Tibial nerve (tissue), 4 donors: ENCODE measurements around the gene CHTOP. TPM values are rescaled to one million over a fixed set of nuclear protein-coding genes. Genes with fewer than 3 reads are reported as not detected.

Experiments used
- DNase-seq, 2 donors: peaks; one replicate each; pipeline ENCODE4 v3.0.0-alpha.2; 2019; ENCODE audit warnings: low spot score in 2 of 2
- H3K27ac ChIP-seq, 4 donors: fragments of 200-600 bp; sonication (generic) in 3 of 4; one replicate each; pipeline ENCODE4 v1.5.1; 2017 to 2019; ENCODE audit warnings: mild to moderate bottlenecking in 1 of 4
- H3K27me3 ChIP-seq, 2 donors: fragments of 200-600 bp; sonication (generic) in 1 of 2; one replicate each; pipeline versions ENCODE4 v1.5.1 to v1.6.0; 2017 to 2019
- H3K36me3 ChIP-seq, 3 donors: fragments of 200-600 bp; sonication (generic); one replicate each; pipeline ENCODE4 v1.5.1; 2018 to 2019
- H3K4me1 ChIP-seq, 4 donors: fragments of 200-600 bp; sonication (generic) in 3 of 4; one replicate each; pipeline ENCODE4 v1.5.1; 2017 to 2019
- H3K4me3 ChIP-seq, 4 donors: fragments of 200-600 bp; sonication (generic) in 3 of 4; one replicate each; pipeline ENCODE4 v1.5.1; 2017 to 2019; ENCODE audit warnings: mild to moderate bottlenecking in 1 of 4, moderate library complexity in 1 of 4
- H3K9me3 ChIP-seq, 4 donors: fragments of 200-600 bp; sonication (generic) in 3 of 4; one replicate each; pipeline ENCODE4 v1.5.1; 2017 to 2019
- EP300 ChIP-seq, 2 donors: sonication (generic); formaldehyde crosslinking; IDR thresholded peaks; one replicate each; pipeline ENCODE4 v1.6.1; 2017; ENCODE audit warnings: antibody characterized with exemption in 2 of 2, mild to moderate bottlenecking in 1 of 2
- POLR2A ChIP-seq, 2 donors: fragments of 450-650 bp; IDR thresholded peaks; one replicate each; pipeline ENCODE4 v1.6.1; 2017; ENCODE audit warnings: antibody characterized with exemption in 2 of 2, mild to moderate bottlenecking in 2 of 2, moderate library complexity in 2 of 2
- WGBS, 2 donors: methylation state at CpG; one replicate each; pipeline ENCODE4 v1.1.5; 2018; 5-methylcytosine and 5-hydroxymethylcytosine counted together
- total RNA-seq, 4 donors: library from RNA; depleted of rRNA; stranded (reverse); fragments of >200 nt; gene quantifications; one replicate each; pipeline ENCODE4 v1.1.0, GENCODE V29; 2016
- TF ChIP-seq, protein P1 (sequence below), 5 experiments: fragments of 200-600 bp in 3 of 5; fragments of 450-650 bp in 2 of 5; sonication (generic) in 3 of 5; IDR thresholded peaks; one replicate each; pipeline ENCODE4 v1.5.1; 2016 to 2019; ENCODE audit warnings: antibody characterized with exemption in 5 of 5, mild to moderate bottlenecking in 3 of 5, moderate library complexity in 2 of 5

CHTOP gene
- total RNA-seq, 4 donors from 2014 or later, result 49.0 to 66.6 (median 56.5) TPM

DNA sequence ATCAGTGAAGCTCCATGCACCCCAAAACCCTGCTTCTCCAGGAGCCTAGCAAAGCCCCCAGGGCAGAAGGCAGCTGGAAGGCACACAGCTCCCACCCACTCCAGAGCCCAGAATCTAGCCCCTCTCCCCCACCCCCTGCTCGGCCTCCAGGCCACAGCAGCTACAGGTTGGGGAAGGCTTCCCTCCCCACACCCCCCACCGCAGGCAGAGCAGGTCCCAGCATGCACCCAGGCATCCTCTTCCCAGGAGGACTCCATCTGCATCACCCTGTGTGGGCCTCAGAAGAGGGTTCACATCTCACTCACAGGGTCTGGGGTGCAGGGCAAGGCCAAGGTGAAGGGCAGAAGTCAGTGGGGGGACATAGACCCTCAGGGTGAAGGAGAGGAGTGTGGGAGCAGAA lies 18.5 kb upstream of the CHTOP start:
- TF ChIP-seq, protein P1, sequence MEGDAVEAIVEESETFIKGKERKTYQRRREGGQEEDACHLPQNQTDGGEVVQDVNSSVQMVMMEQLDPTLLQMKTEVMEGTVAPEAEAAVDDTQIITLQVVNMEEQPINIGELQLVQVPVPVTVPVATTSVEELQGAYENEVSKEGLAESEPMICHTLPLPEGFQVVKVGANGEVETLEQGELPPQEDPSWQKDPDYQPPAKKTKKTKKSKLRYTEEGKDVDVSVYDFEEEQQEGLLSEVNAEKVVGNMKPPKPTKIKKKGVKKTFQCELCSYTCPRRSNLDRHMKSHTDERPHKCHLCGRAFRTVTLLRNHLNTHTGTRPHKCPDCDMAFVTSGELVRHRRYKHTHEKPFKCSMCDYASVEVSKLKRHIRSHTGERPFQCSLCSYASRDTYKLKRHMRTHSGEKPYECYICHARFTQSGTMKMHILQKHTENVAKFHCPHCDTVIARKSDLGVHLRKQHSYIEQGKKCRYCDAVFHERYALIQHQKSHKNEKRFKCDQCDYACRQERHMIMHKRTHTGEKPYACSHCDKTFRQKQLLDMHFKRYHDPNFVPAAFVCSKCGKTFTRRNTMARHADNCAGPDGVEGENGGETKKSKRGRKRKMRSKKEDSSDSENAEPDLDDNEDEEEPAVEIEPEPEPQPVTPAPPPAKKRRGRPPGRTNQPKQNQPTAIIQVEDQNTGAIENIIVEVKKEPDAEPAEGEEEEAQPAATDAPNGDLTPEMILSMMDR (IDR thresholded peaks at IDR 0.05), result no peak
- TF ChIP-seq POLR2A (IDR thresholded peaks at IDR 0.05) (no peak), EP300 (IDR thresholded peaks at IDR 0.05) (no peak)
- Histone ChIP-seq H3K4me3 (peak overlapping the region in 1 of 4 donors; percentile 9), H3K27me3 (no peaks in the 10 kb centered on the region), H3K9me3 (no peaks in the 10 kb centered on the region), H3K36me3 (peaks cover 0 to 23% (median 0%) of the 10 kb centered on the region in 3 donors), H3K27ac (peak overlapping the region in 3 of 4 donors; percentile 51 to 92 (median 88)), H3K4me1 (peaks cover 0 to 46% (median 34%) of the 10 kb centered on the region in 4 donors)
- 86 to 100% methylated on average over 1 of the region's 2 CpGs for WGBS, 2 donors
- DNase-seq, result no peak

- DNase-seq, result no peak
- 42 to 53% methylated on average over 8 to 10 of the region's 10 CpGs for WGBS, 2 donors
These were observed 17.5 kb upstream of the CHTOP start, which contains the start of gene S100A14 for GRCh38 chr1:153616144-153616916. S100A14 (minus strand) TSS chr1:153616325; CDS start chr1:153615858, 467 bp downstream.

DNA sequence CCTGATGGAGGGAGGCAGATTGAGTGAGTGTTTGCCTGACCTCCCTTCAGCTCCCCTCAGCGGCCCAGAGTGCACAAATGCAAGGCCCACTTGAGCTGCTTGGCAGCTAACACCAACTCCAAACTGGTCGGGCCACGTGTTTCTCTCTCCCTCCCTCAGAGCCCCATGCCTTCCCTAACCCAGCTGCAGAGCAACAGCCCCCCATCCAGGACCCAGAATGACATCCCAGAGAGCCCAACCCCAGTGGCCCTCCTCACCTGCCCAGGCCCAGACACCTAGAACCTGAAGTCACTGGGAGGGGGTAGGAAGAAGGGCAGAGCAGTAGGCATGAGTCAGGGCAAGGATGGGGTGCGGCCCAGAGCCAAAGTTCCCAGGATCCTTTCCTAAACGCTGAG lies 17.0 kb upstream of the CHTOP start:
- WGBS, 2 donors, result 61% methylated on average over 5 of the region's 5 CpGs
- peak overlapping the region; percentile 45 to 92 (median 70) for H3K27ac ChIP-seq

More at GRCh38 chr1:153616144-153616916, 17.5 kb upstream of the CHTOP start, which contains the start of gene S100A14:
- no peaks in the 10 kb centered on the region for H3K9me3 ChIP-seq
- H3K36me3 ChIP-seq, result peaks cover 0 to 23% (median 0%) of the 10 kb centered on the region in 3 donors
- H3K4me1 ChIP-seq, result peaks cover 0 to 36% (median 25%) of the 10 kb centered on the region in 4 donors
- H3K27ac ChIP-seq, result peak within 1 kb of the TSS; percentile 45 to 92 (median 70)
- no peaks in the 10 kb centered on the region for H3K27me3 ChIP-seq
- TF ChIP-seq POLR2A (IDR thresholded peaks at IDR 0.05), result no peak
- no peak for TF ChIP-seq EP300 (IDR thresholded peaks at IDR 0.05)
- TF ChIP-seq, protein P1 (IDR thresholded peaks at IDR 0.05), result no peak
- H3K4me3 ChIP-seq, result peak within 1 kb of the TSS in 1 of 4 donors; percentile 9

DNA sequence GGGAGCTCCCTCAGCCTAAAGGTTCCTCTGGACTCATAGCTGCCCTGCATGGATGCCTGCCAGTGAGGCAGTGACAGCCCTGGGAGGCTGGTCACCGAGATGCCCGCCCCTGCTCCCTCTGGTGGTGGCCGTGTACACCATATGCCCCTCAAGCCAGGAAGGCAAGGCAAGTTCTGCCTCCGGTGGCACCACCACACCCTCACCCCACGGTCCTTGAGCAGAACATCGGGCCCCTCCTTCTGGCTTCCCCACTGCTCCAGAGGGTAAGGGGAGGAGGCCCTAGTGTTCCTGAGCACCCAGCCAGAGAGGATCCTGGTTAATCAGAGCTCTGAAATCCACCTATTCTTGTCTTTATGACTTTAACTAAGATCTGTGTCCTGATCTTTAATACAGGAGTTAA lies 16.2 kb upstream of the CHTOP start:
- no peak overlapping the region for H3K4me3 ChIP-seq
- peak in 1 of 2 donors; percentile 55 for DNase-seq
- H3K4me1 ChIP-seq, result peaks cover 0 to 33% (median 23%) of the 10 kb centered on the region in 4 donors
- H3K36me3 ChIP-seq, result peaks cover 0 to 23% (median 0%) of the 10 kb centered on the region in 3 donors
- TF ChIP-seq, protein P1 (IDR thresholded peaks at IDR 0.05), result peak; percentile 38 to 92 (median 79)
- TF ChIP-seq EP300 (IDR thresholded peaks at IDR 0.05) (no peak), POLR2A (IDR thresholded peaks at IDR 0.05) (no peak)
- 9 to 57% methylated on average over 4 to 6 of the region's 6 CpGs for WGBS, 2 donors
- H3K9me3 ChIP-seq, result no peaks in the 10 kb centered on the region
- H3K27ac ChIP-seq, result peak overlapping the region; percentile 45 to 92 (median 70)
- no peaks in the 10 kb centered on the region for H3K27me3 ChIP-seq

More for the DNA sequence above, 17.0 kb upstream of the CHTOP start:
- Histone ChIP-seq H3K9me3 (no peaks in the 10 kb centered on the region), H3K27me3 (no peaks in the 10 kb centered on the region), H3K36me3 (peaks cover 0 to 23% (median 0%) of the 10 kb centered on the region in 3 donors), H3K4me3 (no peak overlapping the region), H3K4me1 (peaks cover 0 to 33% (median 23%) of the 10 kb centered on the region in 4 donors)
- DNase-seq, result no peak
- TF ChIP-seq, protein P1 (IDR thresholded peaks at IDR 0.05), result no peak
- TF ChIP-seq POLR2A (IDR thresholded peaks at IDR 0.05), result no peak
- no peak for TF ChIP-seq EP300 (IDR thresholded peaks at IDR 0.05)

DNA sequence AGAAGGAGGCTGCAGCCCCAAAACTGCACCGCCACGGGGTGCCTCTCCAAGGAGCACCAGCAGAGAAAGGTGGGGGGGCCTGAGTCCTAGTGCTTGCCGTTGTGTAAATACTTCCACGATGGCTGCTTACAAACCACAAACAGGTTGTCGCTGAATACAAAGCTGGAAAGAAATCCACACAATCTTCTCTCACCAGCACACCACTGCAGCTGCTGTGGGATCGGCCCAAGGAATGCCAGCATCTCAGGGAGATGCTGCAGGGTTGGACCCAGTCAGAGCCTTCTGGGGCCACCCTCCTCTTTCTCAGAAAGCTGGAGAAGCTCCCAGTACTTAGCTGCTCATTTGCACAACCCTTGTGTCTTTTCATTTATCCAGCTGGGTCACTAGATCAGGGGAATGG lies 14.7 kb upstream of the CHTOP start:
- H3K4me1 ChIP-seq, result peaks cover 0 to 35% (median 21%) of the 10 kb centered on the region in 4 donors
- no peak for DNase-seq
- TF ChIP-seq EP300 (IDR thresholded peaks at IDR 0.05) (no peak), POLR2A (IDR thresholded peaks at IDR 0.05) (no peak)
- TF ChIP-seq, protein P1 (IDR thresholded peaks at IDR 0.05), result no peak
- no peaks in the 10 kb centered on the region for H3K9me3 ChIP-seq
- WGBS, 2 donors, result 97 to 98% methylated on average over 6 of the region's 6 CpGs
- no peak overlapping the region for H3K27ac ChIP-seq
- H3K36me3 ChIP-seq, result peaks cover 0 to 33% (median 0%) of the 10 kb centered on the region in 3 donors
- H3K27me3 ChIP-seq, result no peaks in the 10 kb centered on the region
- no peak overlapping the region for H3K4me3 ChIP-seq
